Breast epithelium (tissue), 4 donors: ENCODE results near the gene CIT. TPM values are rescaled to one million over a fixed set of nuclear protein-coding genes. Genes with fewer than 3 reads are reported as not detected.

Source experiments
- DNase-seq, 2 donors: peaks; one replicate each; pipeline ENCODE4 v3.0.0-alpha.2; 2019; ENCODE audit warnings: low spot score in 2 of 2
- H3K27ac ChIP-seq, 2 donors: fragments of 200-600 bp; sonication (generic) in 1 of 2; one replicate each; pipeline ENCODE4 v1.5.1; 2016 to 2019; ENCODE audit warnings: mild to moderate bottlenecking in 1 of 2
- H3K27me3 ChIP-seq, 2 donors: fragments of 200-600 bp; sonication (generic) in 1 of 2; one replicate each; pipeline versions ENCODE4 v1.5.1 to v1.6.0; 2017 to 2019; ENCODE audit warnings: control low read depth in 1 of 2, mild to moderate bottlenecking in 1 of 2
- H3K36me3 ChIP-seq: fragments of 200-600 bp; one replicate; pipeline ENCODE4 v1.5.1; 2019
- H3K4me1 ChIP-seq, 2 donors: fragments of 200-600 bp; sonication (generic); one replicate each; pipeline ENCODE4 v1.5.1; 2016 to 2019; ENCODE audit warnings: control low read depth in 1 of 2
- H3K4me3 ChIP-seq, 3 donors: fragments of 200-600 bp; sonication (generic); 1 replicate in 2 of 3; 2 replicates in 1 of 3; pipeline ENCODE4 v1.5.1; 2016 to 2019; ENCODE audit warnings: mild to moderate bottlenecking in 3 of 3, moderate library complexity in 2 of 3
- H3K9me3 ChIP-seq, 2 donors: fragments of 200-600 bp; sonication (generic) in 1 of 2; one replicate each; pipeline ENCODE4 v1.5.1; 2016 to 2019; ENCODE audit warnings: control low read depth in 1 of 2
- CTCF ChIP-seq, 3 donors: fragments of 450-650 bp; IDR thresholded peaks; one replicate each; pipeline ENCODE4 v1.5.1; 2016 to 2017; ENCODE audit warnings: antibody characterized with exemption in 3 of 3, mild to moderate bottlenecking in 3 of 3, moderate library complexity in 3 of 3
- POLR2A ChIP-seq: fragments of 450-650 bp; IDR thresholded peaks from one replicate; pipeline ENCODE4 v1.6.1; 2016; ENCODE audit warnings: antibody characterized with exemption, mild to moderate bottlenecking, moderate library complexity
- POLR2AphosphoS5 ChIP-seq, 3 donors: sonication (generic); formaldehyde crosslinking; IDR thresholded peaks; one replicate each; pipeline ENCODE4 v1.6.1; 2017; ENCODE audit warnings: antibody characterized with exemption in 3 of 3
- intact Hi-C: fragments of 100-400 bp; cut with DNase I; formaldehyde crosslinking; loops from one replicate; pipeline ENCODE4 v1.15.1; 2023; ENCODE audit warnings: low total_unique reads
- total RNA-seq, 3 donors: library from RNA; depleted of rRNA; stranded (reverse); fragments of >200 nt; gene quantifications; one replicate each; pipeline ENCODE4 v1.1.0, GENCODE V29; 2016

Gene CIT
- total RNA-seq, 3 donors from 2014 or later: 1.3 to 9.5 (median 2.4) TPM

GRCh38 chr12:119652665-119653064 lies 224.5 kb downstream of the CIT start:
- H3K27ac ChIP-seq: no peak overlapping the region
- peaks cover 9 to 17% of the 10 kb centered on the region in 2 donors for H3K9me3 ChIP-seq
- no peak for DNase-seq
- intact Hi-C loops: no loop called here
- no peaks in the 10 kb centered on the region for H3K4me1 ChIP-seq
- H3K36me3 ChIP-seq: no peaks in the 10 kb centered on the region
- TF ChIP-seq CTCF (IDR thresholded peaks at IDR 0.05) (no peak), POLR2A (no peak), POLR2AphosphoS5 (IDR thresholded peaks at IDR 0.05) (no peak)
- H3K27me3 ChIP-seq: no peaks in the 10 kb centered on the region
- H3K4me3 ChIP-seq: no peak overlapping the region

- TF ChIP-seq POLR2A (no peak), CTCF (IDR thresholded peaks at IDR 0.05) (peak in 1 of 3 donors; percentile 25), POLR2AphosphoS5 (IDR thresholded peaks at IDR 0.05) (no peak)
- Histone ChIP-seq H3K27me3 (no peaks in the 10 kb centered on the region), H3K27ac (no peak overlapping the region), H3K36me3 (no peaks in the 10 kb centered on the region), H3K4me3 (no peak overlapping the region), H3K9me3 (peaks cover 9 to 17% of the 10 kb centered on the region in 2 donors), H3K4me1 (no peaks in the 10 kb centered on the region)
- intact Hi-C loops: no loop called here
- no peak for DNase-seq
Measured at GRCh38 chr12:119649202-119649808, 227.8 kb downstream of the CIT start.

- no peaks in the 10 kb centered on the region for H3K36me3 ChIP-seq
- H3K4me1 ChIP-seq: no peaks in the 10 kb centered on the region
- intact Hi-C loops: no loop called here
- no peak overlapping the region for H3K27ac ChIP-seq
- TF ChIP-seq POLR2AphosphoS5 (IDR thresholded peaks at IDR 0.05) (no peak), CTCF (IDR thresholded peaks at IDR 0.05) (no peak), POLR2A (no peak)
- H3K4me3 ChIP-seq: no peak overlapping the region
- no peaks in the 10 kb centered on the region for H3K9me3 ChIP-seq
- H3K27me3 ChIP-seq: no peaks in the 10 kb centered on the region
- no peak for DNase-seq
Measured at GRCh38 chr12:119645535-119646059, 231.5 kb downstream of the CIT start.

GRCh38 chr12:119644930-119645329 lies 232.2 kb downstream of the CIT start:
- H3K27ac ChIP-seq: no peak overlapping the region
- no peaks in the 10 kb centered on the region for H3K4me1 ChIP-seq
- H3K36me3 ChIP-seq: no peaks in the 10 kb centered on the region
- TF ChIP-seq CTCF (IDR thresholded peaks at IDR 0.05) (no peak), POLR2A (no peak), POLR2AphosphoS5 (IDR thresholded peaks at IDR 0.05) (no peak)
- intact Hi-C loops: no loop called here
- DNase-seq: no peak
- no peaks in the 10 kb centered on the region for H3K9me3 ChIP-seq
- H3K4me3 ChIP-seq: no peak overlapping the region
- H3K27me3 ChIP-seq: no peaks in the 10 kb centered on the region

GRCh38 chr12:119642986-119643385 lies 234.1 kb downstream of the CIT start:
- H3K27me3 ChIP-seq: no peaks in the 10 kb centered on the region
- no peaks in the 10 kb centered on the region for H3K36me3 ChIP-seq
- no peak overlapping the region for H3K27ac ChIP-seq
- no peaks in the 10 kb centered on the region for H3K9me3 ChIP-seq
- H3K4me3 ChIP-seq: no peak overlapping the region
- no peaks in the 10 kb centered on the region for H3K4me1 ChIP-seq
- no peak for DNase-seq
- TF ChIP-seq POLR2AphosphoS5 (IDR thresholded peaks at IDR 0.05): no peak
- no peak for TF ChIP-seq POLR2A
- TF ChIP-seq CTCF (IDR thresholded peaks at IDR 0.05): no peak
- intact Hi-C loops: no loop called here

Other genes starting within 250 kb of the CIT start
- gene PRKAB1, start 209.2 kb downstream of the CIT start, total RNA-seq: 10 to 100 TPM; 20.2 to 39.0 (median 31.9) TPM
- 10 to 100 TPM in 1 of 3 donors, 1 to 10 TPM in 1, under 1 TPM in 1; 0.48 to 23.4 (median 5.6) TPM for gene BICDL1, start 111.9 kb upstream of the CIT start, total RNA-seq
- gene RAB35, start 239.4 kb upstream of the CIT start, total RNA-seq: 10 to 100 TPM; 23.3 to 26.8 (median 26.2) TPM